ENCODE results near the gene LSAMP. TPM values are rescaled to one million over a fixed set of nuclear protein-coding genes. Genes with fewer than 3 reads are reported as not detected.

The LSAMP gene
- total and polyA plus RNA-seq, 2 donors (not counting 3 experiments of a cell fraction or from before 2014, with no cell fraction given), result not detected

DNA sequence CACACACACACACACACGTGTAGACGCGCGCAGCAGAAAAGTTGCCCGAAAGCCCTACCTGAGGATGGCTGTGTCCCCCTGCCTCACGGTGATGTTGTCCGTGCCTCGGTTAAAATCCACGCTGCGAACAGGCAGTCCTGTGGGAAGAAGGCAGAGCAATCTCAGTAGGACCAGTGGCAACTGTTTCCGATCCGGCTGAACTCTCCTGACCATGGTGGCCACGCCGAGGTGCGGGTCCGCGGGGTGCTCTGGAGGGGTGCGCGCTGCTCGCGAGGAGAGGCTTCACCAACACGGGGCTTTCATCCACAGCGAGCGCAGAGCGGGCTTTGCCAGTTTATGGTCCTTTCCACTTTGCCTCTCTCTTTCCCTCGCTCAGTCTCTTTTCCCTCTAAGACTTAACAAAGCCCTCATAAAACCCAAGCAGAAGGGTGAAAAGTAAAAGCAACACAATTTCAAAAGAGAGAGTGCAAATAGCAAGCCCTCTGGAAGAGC, 422 bp downstream of the LSAMP start:
- DNase-seq (ENCODE audit: low read depth, low spot score), result no peak
- H3K27ac ChIP-seq (ENCODE audit: insufficient read depth, low read depth, low read length), result no peak overlapping the region
- dilution Hi-C loops (cut with MboI; ENCODE audit: extremely low pct_ligation_motif_present, low sequenced_read_pairs) (no loop called here), intact Hi-C loops (cut with micrococcal nuclease) (no loop called here)
- H3K9me3 ChIP-seq (replicated peaks; ENCODE audit: control insufficient read depth, insufficient read depth, low read length), result no peaks in the 10 kb centered on the region
- no peaks in the 10 kb centered on the region for H3K27me3 ChIP-seq (ENCODE audit: control insufficient read depth in 2 of 2, insufficient read depth in 2 of 2, low read length in 2 of 2)
- no TSS peak for BruUV-seq (replicated peaks)
- no peaks in the 10 kb centered on the region for H4K20me1 ChIP-seq (replicated peaks; ENCODE audit: control insufficient read depth, extremely low read depth, insufficient read depth, low read length)
- H3K9me1 ChIP-seq (replicated peaks; ENCODE audit: control insufficient read depth, extremely low read depth, insufficient read depth, low read length), result no peaks in the 10 kb centered on the region
- POLR2A ChIA-PET, result no interaction called here
- no peak overlapping the region for H2AFZ ChIP-seq (ENCODE audit: low read depth, low read length)
- FAIRE-seq, result no peak
- H3K4me3 ChIP-seq (replicated peaks in 1 of 3; ENCODE audit: insufficient read depth in 1 of 3, low read depth in 1 of 3, low read length in 3 of 3), result no peak overlapping the region
- no peaks in the 10 kb centered on the region for H3K36me3 ChIP-seq (ENCODE audit: control insufficient read depth in 2 of 2, extremely low read depth in 1 of 2, insufficient read depth in 2 of 2, low read length in 2 of 2)
- no peaks in the 10 kb centered on the region for H3K79me2 ChIP-seq (ENCODE audit: control insufficient read depth, insufficient read depth, low read length)
- H3K4me2 ChIP-seq (ENCODE audit: insufficient read depth, low read length), result no peak overlapping the region
- CTCF ChIA-PET, result no interaction called here
- no peaks in the 10 kb centered on the region for H3K4me1 ChIP-seq (ENCODE audit: control insufficient read depth, extremely low read depth, insufficient read depth, low read length)
- TF ChIP-seq EZH2 (IDR thresholded peaks at IDR 0.05; ENCODE audit: borderline replicate concordance, low read depth, low read length, severe bottlenecking), result no peak
- TF ChIP-seq MYC (IDR thresholded peaks at IDR 0.05; ENCODE audit: low read depth, low read length), result no peak
- no peak for TF ChIP-seq GATA2 (IDR thresholded peaks at IDR 0.05; ENCODE audit: insufficient read depth, insufficient read length, low read depth, low read length)
- TF ChIP-seq FOS (IDR thresholded peaks at IDR 0.05; ENCODE audit: borderline replicate concordance, insufficient read depth, low read length), result no peak
- TF ChIP-seq POLR2AphosphoS5 (IDR thresholded peaks at IDR 0.05; ENCODE audit: insufficient read depth, low read depth, low read length), result no peak
- TF ChIP-seq, protein P1, sequence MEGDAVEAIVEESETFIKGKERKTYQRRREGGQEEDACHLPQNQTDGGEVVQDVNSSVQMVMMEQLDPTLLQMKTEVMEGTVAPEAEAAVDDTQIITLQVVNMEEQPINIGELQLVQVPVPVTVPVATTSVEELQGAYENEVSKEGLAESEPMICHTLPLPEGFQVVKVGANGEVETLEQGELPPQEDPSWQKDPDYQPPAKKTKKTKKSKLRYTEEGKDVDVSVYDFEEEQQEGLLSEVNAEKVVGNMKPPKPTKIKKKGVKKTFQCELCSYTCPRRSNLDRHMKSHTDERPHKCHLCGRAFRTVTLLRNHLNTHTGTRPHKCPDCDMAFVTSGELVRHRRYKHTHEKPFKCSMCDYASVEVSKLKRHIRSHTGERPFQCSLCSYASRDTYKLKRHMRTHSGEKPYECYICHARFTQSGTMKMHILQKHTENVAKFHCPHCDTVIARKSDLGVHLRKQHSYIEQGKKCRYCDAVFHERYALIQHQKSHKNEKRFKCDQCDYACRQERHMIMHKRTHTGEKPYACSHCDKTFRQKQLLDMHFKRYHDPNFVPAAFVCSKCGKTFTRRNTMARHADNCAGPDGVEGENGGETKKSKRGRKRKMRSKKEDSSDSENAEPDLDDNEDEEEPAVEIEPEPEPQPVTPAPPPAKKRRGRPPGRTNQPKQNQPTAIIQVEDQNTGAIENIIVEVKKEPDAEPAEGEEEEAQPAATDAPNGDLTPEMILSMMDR (IDR thresholded peaks at IDR 0.05; ENCODE audit: extremely low read depth in 1 of 2, insufficient read depth in 1 of 2, low read depth in 1 of 2, low read length in 2 of 2), result no peak
- TF ChIP-seq, protein P2, sequence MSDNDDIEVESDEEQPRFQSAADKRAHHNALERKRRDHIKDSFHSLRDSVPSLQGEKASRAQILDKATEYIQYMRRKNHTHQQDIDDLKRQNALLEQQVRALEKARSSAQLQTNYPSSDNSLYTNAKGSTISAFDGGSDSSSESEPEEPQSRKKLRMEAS (IDR thresholded peaks at IDR 0.05; ENCODE audit: insufficient read depth, insufficient read length), result no peak
- TF ChIP-seq JUN (IDR thresholded peaks at IDR 0.05; ENCODE audit: borderline replicate concordance, insufficient read depth, insufficient read length, low read depth), result no peak
- no peak for TF ChIP-seq POLR2A (IDR thresholded peaks at IDR 0.05; ENCODE audit: low read depth, low read length)
- no peak overlapping the region for H3K9ac ChIP-seq (replicated peaks; ENCODE audit: extremely low read depth, insufficient read depth, low read length)
